ENCODE measurements around the gene L3MBTL4.

The L3MBTL4 gene

GRCh38 chr18:6199777-6200176 lies 214.9 kb downstream of the L3MBTL4 start:
- TF ChIP-seq, protein P1, sequence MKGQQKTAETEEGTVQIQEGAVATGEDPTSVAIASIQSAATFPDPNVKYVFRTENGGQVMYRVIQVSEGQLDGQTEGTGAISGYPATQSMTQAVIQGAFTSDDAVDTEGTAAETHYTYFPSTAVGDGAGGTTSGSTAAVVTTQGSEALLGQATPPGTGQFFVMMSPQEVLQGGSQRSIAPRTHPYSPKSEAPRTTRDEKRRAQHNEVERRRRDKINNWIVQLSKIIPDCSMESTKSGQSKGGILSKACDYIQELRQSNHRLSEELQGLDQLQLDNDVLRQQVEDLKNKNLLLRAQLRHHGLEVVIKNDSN (IDR thresholded peaks at IDR 0.05) = no peak
- TF ChIP-seq TEAD4 (IDR thresholded peaks at IDR 0.05) (no peak), YY1 (IDR thresholded peaks at IDR 0.05; ENCODE audit: low read depth) (no peak), TAF1 (IDR thresholded peaks at IDR 0.05; ENCODE audit: low read depth) (no peak), EP300 (IDR thresholded peaks at IDR 0.05; ENCODE audit: borderline replicate concordance) (no peak), CEBPB (IDR thresholded peaks at IDR 0.05) (no peak), RAD21 (IDR thresholded peaks at IDR 0.05; ENCODE audit: low read depth) (no peak), FOXM1 (IDR thresholded peaks at IDR 0.05; ENCODE audit: borderline replicate concordance, low read depth) (no peak), ZBTB7A (IDR thresholded peaks at IDR 0.05; ENCODE audit: low read depth) (no peak), NFIC (IDR thresholded peaks at IDR 0.05) (no peak), EGR1 (IDR thresholded peaks at IDR 0.05) (no peak), MAX (IDR thresholded peaks at IDR 0.05) (no peak), CREB1 (IDR thresholded peaks at IDR 0.05; ENCODE audit: low read depth) (no peak), TCF12 (IDR thresholded peaks at IDR 0.05; ENCODE audit: low read depth) (no peak)
- TF ChIP-seq, protein P2, sequence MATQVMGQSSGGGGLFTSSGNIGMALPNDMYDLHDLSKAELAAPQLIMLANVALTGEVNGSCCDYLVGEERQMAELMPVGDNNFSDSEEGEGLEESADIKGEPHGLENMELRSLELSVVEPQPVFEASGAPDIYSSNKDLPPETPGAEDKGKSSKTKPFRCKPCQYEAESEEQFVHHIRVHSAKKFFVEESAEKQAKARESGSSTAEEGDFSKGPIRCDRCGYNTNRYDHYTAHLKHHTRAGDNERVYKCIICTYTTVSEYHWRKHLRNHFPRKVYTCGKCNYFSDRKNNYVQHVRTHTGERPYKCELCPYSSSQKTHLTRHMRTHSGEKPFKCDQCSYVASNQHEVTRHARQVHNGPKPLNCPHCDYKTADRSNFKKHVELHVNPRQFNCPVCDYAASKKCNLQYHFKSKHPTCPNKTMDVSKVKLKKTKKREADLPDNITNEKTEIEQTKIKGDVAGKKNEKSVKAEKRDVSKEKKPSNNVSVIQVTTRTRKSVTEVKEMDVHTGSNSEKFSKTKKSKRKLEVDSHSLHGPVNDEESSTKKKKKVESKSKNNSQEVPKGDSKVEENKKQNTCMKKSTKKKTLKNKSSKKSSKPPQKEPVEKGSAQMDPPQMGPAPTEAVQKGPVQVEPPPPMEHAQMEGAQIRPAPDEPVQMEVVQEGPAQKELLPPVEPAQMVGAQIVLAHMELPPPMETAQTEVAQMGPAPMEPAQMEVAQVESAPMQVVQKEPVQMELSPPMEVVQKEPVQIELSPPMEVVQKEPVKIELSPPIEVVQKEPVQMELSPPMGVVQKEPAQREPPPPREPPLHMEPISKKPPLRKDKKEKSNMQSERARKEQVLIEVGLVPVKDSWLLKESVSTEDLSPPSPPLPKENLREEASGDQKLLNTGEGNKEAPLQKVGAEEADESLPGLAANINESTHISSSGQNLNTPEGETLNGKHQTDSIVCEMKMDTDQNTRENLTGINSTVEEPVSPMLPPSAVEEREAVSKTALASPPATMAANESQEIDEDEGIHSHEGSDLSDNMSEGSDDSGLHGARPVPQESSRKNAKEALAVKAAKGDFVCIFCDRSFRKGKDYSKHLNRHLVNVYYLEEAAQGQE (IDR thresholded peaks at IDR 0.05; ENCODE audit: low read depth) = no peak

DNA sequence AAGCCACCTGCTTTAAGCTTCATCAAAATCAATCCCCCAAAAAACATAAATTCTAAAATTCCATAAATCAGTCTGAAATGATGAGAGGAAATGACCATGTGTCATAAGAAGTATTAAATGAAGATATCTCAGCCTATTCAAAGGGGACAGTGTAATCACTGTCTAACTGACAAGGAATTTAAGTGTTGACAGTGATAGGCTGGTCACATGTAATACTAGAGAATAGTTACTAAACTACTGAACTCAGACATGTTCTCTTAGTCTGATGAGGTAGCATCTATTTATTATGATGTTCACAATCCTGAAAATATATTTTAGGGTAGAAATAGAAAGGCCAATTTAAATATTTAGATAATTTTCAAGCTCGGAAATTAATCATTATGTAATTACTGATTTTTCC lies 216.1 kb downstream of the L3MBTL4 start:
- no peak for TF ChIP-seq FOXM1 (IDR thresholded peaks at IDR 0.05; ENCODE audit: borderline replicate concordance, low read depth)
- TF ChIP-seq EP300 (IDR thresholded peaks at IDR 0.05; ENCODE audit: borderline replicate concordance) = no peak
- no peak for TF ChIP-seq ZBTB7A (IDR thresholded peaks at IDR 0.05; ENCODE audit: low read depth)
- TF ChIP-seq TCF12 (IDR thresholded peaks at IDR 0.05; ENCODE audit: low read depth) = no peak
- TF ChIP-seq CEBPB (IDR thresholded peaks at IDR 0.05) = no peak
- no peak for TF ChIP-seq TEAD4 (IDR thresholded peaks at IDR 0.05)
- TF ChIP-seq CREB1 (IDR thresholded peaks at IDR 0.05; ENCODE audit: low read depth) = no peak
- TF ChIP-seq, protein P1 (IDR thresholded peaks at IDR 0.05) = no peak
- TF ChIP-seq NFIC (IDR thresholded peaks at IDR 0.05) = no peak
- TF ChIP-seq, protein P2 (IDR thresholded peaks at IDR 0.05; ENCODE audit: low read depth) = no peak
- TF ChIP-seq RAD21 (IDR thresholded peaks at IDR 0.05; ENCODE audit: low read depth) = no peak

DNA sequence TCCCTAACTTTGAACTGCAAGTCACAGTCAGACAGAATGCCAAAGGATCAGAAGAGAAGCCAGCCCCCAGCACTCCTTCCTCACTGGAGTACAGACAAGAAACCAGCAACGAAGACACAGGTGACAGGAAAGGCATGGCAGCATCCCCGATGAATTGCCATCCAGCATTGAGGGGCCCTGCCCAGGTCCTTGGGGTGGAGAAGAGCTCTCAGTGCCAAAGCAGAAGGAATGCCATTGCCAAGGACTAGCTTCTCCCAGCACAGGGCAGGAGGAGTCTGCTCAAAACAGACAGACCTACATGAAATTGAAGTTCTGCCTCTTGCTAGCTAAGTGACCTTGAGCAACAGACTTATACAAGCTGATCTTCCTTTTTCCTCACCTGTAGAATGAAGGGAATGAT lies 220.1 kb downstream of the L3MBTL4 start:
- no peak for TF ChIP-seq TAF1 (IDR thresholded peaks at IDR 0.05; ENCODE audit: low read depth)
- no peak for TF ChIP-seq TEAD4 (IDR thresholded peaks at IDR 0.05)
- no peak for TF ChIP-seq CEBPB (IDR thresholded peaks at IDR 0.05)
- TF ChIP-seq TCF12 (IDR thresholded peaks at IDR 0.05; ENCODE audit: low read depth) = no peak
- TF ChIP-seq RAD21 (IDR thresholded peaks at IDR 0.05; ENCODE audit: low read depth) = no peak
- TF ChIP-seq, protein P2 (IDR thresholded peaks at IDR 0.05; ENCODE audit: low read depth) = no peak
- no peak for TF ChIP-seq EP300 (IDR thresholded peaks at IDR 0.05; ENCODE audit: borderline replicate concordance)
- TF ChIP-seq MAX (IDR thresholded peaks at IDR 0.05) = no peak
- TF ChIP-seq NFIC (IDR thresholded peaks at IDR 0.05) = no peak

DNA sequence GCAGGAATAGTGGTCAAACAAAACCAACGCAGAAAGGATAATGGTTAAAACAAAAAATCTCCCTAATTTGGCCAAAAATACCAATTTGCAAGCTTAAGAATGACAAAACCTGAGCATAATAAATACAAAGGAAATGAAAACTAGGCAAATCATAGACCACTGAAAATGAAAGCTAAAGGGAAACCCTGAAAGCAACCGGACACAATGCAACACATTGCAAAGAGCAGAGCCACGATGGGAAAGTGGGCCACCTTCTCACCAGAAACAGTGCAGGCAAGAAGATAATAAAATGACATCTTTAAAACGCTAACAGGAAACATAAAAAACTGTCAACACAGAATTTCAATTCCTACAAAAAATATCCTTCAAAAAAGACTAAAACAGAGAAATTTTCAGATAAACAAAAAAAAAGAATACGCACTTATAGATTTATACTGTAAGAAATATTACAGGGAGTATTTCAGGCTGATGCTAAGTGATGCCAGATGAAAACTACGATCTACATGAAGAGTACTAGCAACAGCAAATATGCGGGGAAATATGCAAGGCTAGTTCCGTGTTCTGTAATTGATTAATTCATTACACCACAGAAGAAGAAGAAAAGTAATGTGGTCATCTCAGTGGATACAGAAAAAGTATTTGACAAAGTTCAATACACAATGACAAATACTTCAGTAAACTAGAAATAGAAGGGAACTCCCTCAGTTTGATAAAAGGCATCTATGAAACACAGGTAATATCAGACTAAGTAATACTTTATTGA lies 239.5 kb downstream of the L3MBTL4 start:
- TF ChIP-seq YY1 (IDR thresholded peaks at IDR 0.05; ENCODE audit: low read depth) (no peak), EGR1 (IDR thresholded peaks at IDR 0.05) (no peak), CEBPB (IDR thresholded peaks at IDR 0.05) (no peak), FOXM1 (IDR thresholded peaks at IDR 0.05; ENCODE audit: borderline replicate concordance, low read depth) (no peak), NFIC (IDR thresholded peaks at IDR 0.05) (no peak), EP300 (IDR thresholded peaks at IDR 0.05; ENCODE audit: borderline replicate concordance) (no peak), TCF12 (IDR thresholded peaks at IDR 0.05; ENCODE audit: low read depth) (no peak), MAX (IDR thresholded peaks at IDR 0.05) (no peak), TAF1 (IDR thresholded peaks at IDR 0.05; ENCODE audit: low read depth) (no peak), TEAD4 (IDR thresholded peaks at IDR 0.05) (no peak), CREB1 (IDR thresholded peaks at IDR 0.05; ENCODE audit: low read depth) (no peak), ZBTB7A (IDR thresholded peaks at IDR 0.05; ENCODE audit: low read depth) (no peak), RAD21 (IDR thresholded peaks at IDR 0.05; ENCODE audit: low read depth) (no peak)
- TF ChIP-seq, protein P1 (IDR thresholded peaks at IDR 0.05) = no peak
- TF ChIP-seq, protein P2 (IDR thresholded peaks at IDR 0.05; ENCODE audit: low read depth) = no peak
